Activated CD8-positive, alpha-beta T cell treated with anti-CD3 and anti-CD28 coated beads for 36 hours (primary cell): ENCODE measurements around the gene RPLP2. TPM values are rescaled to one million over a fixed set of nuclear protein-coding genes. Genes with fewer than 3 reads are reported as not detected.

ENCODE experiments used
- ATAC-seq: fragments of 200-7000 bp; cut with Tn5 transposase; one replicate; pipeline ENCODE4 v1.10.0; 2021; ENCODE audit warnings: mild to moderate bottlenecking, moderate library complexity
- CTCF ChIA-PET: fragments of 350-600 bp; sonication (Branson Sonifier 250); formaldehyde crosslinking; loops from one replicate; lab custom pipeline; 2021; ENCODE audit warnings: antibody characterized with exemption; lab: Charles Lee
- POLR2A ChIA-PET: fragments of 350-600 bp; sonication (Branson Sonifier 250); formaldehyde crosslinking; loops from one replicate; lab custom pipeline; 2021; ENCODE audit warnings: antibody characterized with exemption; lab: Charles Lee
- DNase-seq: peaks from one replicate; pipeline ENCODE4 v3.0.0-alpha.2; 2020
- H3K27ac Mint-ChIP-seq: one replicate; pipeline ENCODE4 v1.8.0; 2021; ENCODE audit warnings: mild to moderate bottlenecking, mixed read lengths
- H3K27me3 Mint-ChIP-seq: one replicate; pipeline ENCODE4 v1.8.0; 2021; ENCODE audit warnings: mixed read lengths
- H3K36me3 Mint-ChIP-seq: one replicate; pipeline ENCODE4 v1.8.0; 2021; ENCODE audit warnings: low read depth, mixed read lengths
- H3K4me1 Mint-ChIP-seq: one replicate; pipeline ENCODE4 v1.8.0; 2021; ENCODE audit warnings: low read depth, mixed read lengths
- H3K4me3 Mint-ChIP-seq: one replicate; pipeline ENCODE4 v1.8.0; 2021; ENCODE audit warnings: mild to moderate bottlenecking, moderate library complexity, mixed read lengths
- H3K9me3 Mint-ChIP-seq: one replicate; pipeline ENCODE4 v1.8.0; 2021; ENCODE audit warnings: mixed read lengths
- intact Hi-C: fragments of 100-400 bp; cut with micrococcal nuclease; formaldehyde crosslinking; loops from one replicate; pipeline ENCODE4 v1.10.0; 2022
- total RNA-seq, 2 experiments: library from RNA; stranded (reverse); gene quantifications; one replicate each; pipeline ENCODE4 v1.2.3, GENCODE V29; 2021
- TF ChIP-seq, protein P1 (sequence below): fragments of 200-600 bp; IDR thresholded peaks from one replicate; pipeline ENCODE4 v1.8.0; 2022; ENCODE audit warnings: antibody characterized with exemption, mild to moderate bottlenecking

The RPLP2 gene
- 1,000 to 10,000 TPM; 3,638 to 3,686 TPM for total RNA-seq

DNA sequence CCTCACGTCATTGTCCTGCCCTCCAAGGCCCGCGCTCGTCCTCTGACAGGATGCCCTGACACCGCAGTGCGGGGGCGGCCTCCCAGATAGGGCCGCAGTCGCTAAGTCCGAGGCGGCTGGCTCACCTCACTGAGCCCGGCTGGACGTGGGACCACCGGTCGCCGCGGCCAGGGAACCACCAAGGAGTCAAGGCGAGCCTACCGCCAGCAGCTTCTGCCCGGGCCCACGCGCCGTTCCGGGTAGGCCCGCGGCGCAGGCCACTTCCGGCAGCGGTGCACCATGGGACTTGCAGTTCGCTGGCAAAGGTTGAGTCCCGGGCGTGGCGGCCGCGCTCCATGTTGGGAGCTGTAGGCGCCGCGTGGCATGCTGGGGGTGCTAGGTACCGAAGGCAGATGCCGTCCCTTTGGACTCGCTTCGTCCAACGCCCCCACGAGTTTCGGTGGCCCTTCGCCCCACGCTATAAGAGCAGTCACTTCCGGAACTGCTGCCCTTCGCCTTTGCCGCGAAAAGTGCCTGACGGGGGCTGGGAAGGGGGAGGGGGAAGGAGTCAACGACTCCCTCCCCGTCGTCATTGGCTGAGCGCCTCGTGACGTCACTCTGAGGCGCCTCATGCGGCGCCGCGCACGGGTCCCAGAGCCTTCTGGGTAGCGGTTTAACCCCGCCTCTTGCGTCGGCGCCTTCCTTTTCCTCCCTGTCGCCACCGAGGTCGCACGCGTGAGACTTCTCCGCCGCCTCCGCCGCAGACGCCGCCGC lies at the start of gene RPLP2:
Gene RPLP2, plus strand, starts transcription at position 681 of the 753 bp plus-strand sequence. CDS start 268 bp downstream, outside the sequence.
- H3K4me3 Mint-ChIP-seq = peak within 1 kb of the TSS; percentile 87
- peak; percentile 99 for DNase-seq
- TF ChIP-seq, protein P1, sequence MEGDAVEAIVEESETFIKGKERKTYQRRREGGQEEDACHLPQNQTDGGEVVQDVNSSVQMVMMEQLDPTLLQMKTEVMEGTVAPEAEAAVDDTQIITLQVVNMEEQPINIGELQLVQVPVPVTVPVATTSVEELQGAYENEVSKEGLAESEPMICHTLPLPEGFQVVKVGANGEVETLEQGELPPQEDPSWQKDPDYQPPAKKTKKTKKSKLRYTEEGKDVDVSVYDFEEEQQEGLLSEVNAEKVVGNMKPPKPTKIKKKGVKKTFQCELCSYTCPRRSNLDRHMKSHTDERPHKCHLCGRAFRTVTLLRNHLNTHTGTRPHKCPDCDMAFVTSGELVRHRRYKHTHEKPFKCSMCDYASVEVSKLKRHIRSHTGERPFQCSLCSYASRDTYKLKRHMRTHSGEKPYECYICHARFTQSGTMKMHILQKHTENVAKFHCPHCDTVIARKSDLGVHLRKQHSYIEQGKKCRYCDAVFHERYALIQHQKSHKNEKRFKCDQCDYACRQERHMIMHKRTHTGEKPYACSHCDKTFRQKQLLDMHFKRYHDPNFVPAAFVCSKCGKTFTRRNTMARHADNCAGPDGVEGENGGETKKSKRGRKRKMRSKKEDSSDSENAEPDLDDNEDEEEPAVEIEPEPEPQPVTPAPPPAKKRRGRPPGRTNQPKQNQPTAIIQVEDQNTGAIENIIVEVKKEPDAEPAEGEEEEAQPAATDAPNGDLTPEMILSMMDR = no peak
- H3K9me3 Mint-ChIP-seq = no peaks in the 10 kb centered on the region
- peaks cover 39% of the 10 kb centered on the region for H3K36me3 Mint-ChIP-seq
- H3K27ac Mint-ChIP-seq = peak within 1 kb of the TSS; percentile 99
- intact Hi-C loops = no loop called here
- ATAC-seq = peak; percentile 79
- no peaks in the 10 kb centered on the region for H3K27me3 Mint-ChIP-seq
- POLR2A ChIA-PET = interaction anchor here (1.3 to 15.6 kb wide), 7 partner anchors 10 to 33 kb away, joined by 4 to 273 read pairs (median 9); partner anchors contain the start of genes CD151, CRACR2B, PNPLA2 and POLR2L
- CTCF ChIA-PET = interaction anchor here (0.9 to 1.7 kb wide), 3 partner anchors 9 to 13 kb away, joined by 3 to 7 read pairs (median 3); partner anchors contain the start of genes PNPLA2 and SLC25A22
- H3K4me1 Mint-ChIP-seq = peaks cover 28% of the 10 kb centered on the region

- H3K27ac Mint-ChIP-seq = peak overlapping the region; percentile 69
- H3K4me3 Mint-ChIP-seq = no peak overlapping the region
- no peaks in the 10 kb centered on the region for H3K27me3 Mint-ChIP-seq
- no peak for DNase-seq
- TF ChIP-seq, protein P1 = no peak
- ChIA-PET CTCF (interaction anchor here (1.2 to 1.3 kb wide), 2 partner anchors 12 to 33 kb away, joined by 3 to 4 read pairs; no protein-coding TSS in a partner anchor), POLR2A (interaction anchor here (0.6 to 1.3 kb wide), 3 partner anchors 11 to 18 kb away, joined by 4 to 5 read pairs (median 4); no protein-coding TSS in a partner anchor)
- H3K9me3 Mint-ChIP-seq = no peaks in the 10 kb centered on the region
- peaks cover 28% of the 10 kb centered on the region for H3K36me3 Mint-ChIP-seq
- ATAC-seq = no peak
- intact Hi-C loops = no loop called here
- peaks cover 8% of the 10 kb centered on the region for H3K4me1 Mint-ChIP-seq
Measured at GRCh38 chr11:760236-760635, 49.5 kb upstream of the RPLP2 start.

- ChIA-PET CTCF (no interaction called here), POLR2A (interaction anchor here (0.6 to 1.1 kb wide), 2 partner anchors 10 to 14 kb away, joined by 3 read pairs; no protein-coding TSS in a partner anchor)
- Mint-ChIP-seq H3K27me3 (no peaks in the 10 kb centered on the region), H3K36me3 (peaks cover 32% of the 10 kb centered on the region), H3K9me3 (no peaks in the 10 kb centered on the region), H3K27ac (no peak overlapping the region), H3K4me1 (peaks cover 12% of the 10 kb centered on the region), H3K4me3 (no peak overlapping the region)
- no peak for DNase-seq
- ATAC-seq = no peak
- intact Hi-C loops = no loop called here
- TF ChIP-seq, protein P1 = no peak
Measured at GRCh38 chr11:761526-762108, 48.1 kb upstream of the RPLP2 start.

- Mint-ChIP-seq H3K4me1 (peaks cover 14% of the 10 kb centered on the region), H3K36me3 (peaks cover 30% of the 10 kb centered on the region), H3K4me3 (no peak overlapping the region), H3K27me3 (no peaks in the 10 kb centered on the region), H3K27ac (no peak overlapping the region), H3K9me3 (no peaks in the 10 kb centered on the region)
- ATAC-seq (peak; percentile 45), DNase-seq (peak; percentile 33)
- ChIA-PET CTCF (interaction anchor here (1.2 kb wide), 1 partner anchor 21 kb away, joined by 3 read pairs; no protein-coding TSS in a partner anchor), POLR2A (interaction anchor here (0.6 to 1.5 kb wide), 4 partner anchors 16 to 41 kb away, joined by 3 to 4 read pairs (median 4); no protein-coding TSS in a partner anchor)
- intact Hi-C loops = no loop called here
- TF ChIP-seq, protein P1 = no peak
Measured at GRCh38 chr11:762421-763072, 47.2 kb upstream of the RPLP2 start.
